GM18861 (cell line): Measurements from ENCODE around the gene KRTAP4-5.
"Not testable (repeated sequence)": the region's sequence is repeated elsewhere in the genome, so short reads cannot be mapped to it uniquely, and the experiment has no call there.

Source experiments
- ATAC-seq: cut with Tn5 transposase; IDR thresholded peaks from one replicate; pipeline ENCODE4 v1.9.1; 2021; ENCODE audit not compliant: unreplicated experiment

Gene KRTAP4-5

DNA sequence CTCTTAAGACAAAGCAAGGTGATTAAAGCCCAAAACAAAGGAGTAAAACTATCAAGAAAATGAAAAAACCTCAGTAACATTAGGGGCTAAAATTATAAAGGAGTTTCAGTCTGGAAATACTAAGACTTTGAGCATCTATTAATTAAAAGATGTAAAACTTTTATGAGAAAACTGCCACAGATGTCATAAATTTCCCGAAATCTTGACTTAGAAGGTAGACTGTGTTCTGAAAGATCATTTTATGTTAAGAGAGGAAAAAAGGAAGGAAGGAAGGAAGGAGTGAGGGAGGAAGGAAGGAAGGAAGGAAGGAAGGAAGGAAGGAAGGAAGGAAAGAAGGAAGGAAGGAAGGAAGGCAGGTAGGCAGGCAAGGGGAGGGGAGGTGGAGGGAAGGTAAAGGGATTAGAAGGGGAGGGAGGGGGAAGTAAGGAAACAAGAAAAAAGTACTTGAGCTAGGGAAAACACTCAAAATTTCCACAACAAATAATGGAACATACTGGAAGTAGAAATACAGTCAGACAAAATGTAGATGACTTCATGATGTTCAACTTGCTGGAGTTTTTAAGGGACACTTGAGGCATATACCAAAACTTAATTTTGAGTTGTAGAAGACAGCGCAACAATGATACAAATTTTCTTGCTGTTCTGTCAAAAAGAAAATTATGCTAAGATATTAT is 2.0 kb downstream of the KRTAP4-5 start:
- no peak for ATAC-seq

DNA sequence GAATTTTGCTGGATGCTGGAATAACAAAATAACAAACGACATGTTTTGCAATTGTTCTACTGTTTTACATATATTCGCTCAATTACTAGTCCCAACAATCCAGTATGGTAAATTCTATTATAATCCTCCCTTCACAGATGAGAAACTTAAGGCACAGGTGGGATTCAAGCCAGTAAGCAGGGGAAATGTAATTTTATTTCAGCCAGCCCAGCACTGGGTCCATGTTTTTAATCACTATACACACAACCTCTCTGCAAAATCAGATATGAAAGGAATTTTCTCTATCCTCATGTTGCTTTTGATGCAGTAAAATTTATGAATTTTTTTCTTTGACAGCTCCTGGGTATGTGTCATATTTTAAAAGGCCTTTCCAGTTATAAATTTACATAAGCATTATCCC is 4.4 kb downstream of the KRTAP4-5 start:
- no peak for ATAC-seq

DNA sequence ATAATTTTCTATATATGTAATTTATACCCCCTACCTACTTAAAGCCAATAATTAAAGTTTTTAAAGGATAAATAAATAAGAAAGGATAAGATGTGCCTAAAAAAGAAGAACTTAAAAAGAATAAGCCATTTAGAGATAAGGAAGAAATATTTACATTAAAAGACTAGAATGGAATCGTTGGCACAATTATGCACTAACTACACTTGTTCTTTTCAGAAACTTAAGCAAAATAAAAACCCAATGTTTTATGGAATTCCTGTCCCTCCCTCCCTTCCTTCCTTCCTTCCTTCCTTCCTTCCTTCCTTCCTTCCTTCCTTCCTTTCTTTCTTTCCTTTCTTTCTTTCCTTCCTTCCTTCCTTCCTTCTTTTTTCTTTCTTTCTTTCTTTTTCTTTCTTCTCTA is 4.8 kb downstream of the KRTAP4-5 start:
- no peak for ATAC-seq

DNA sequence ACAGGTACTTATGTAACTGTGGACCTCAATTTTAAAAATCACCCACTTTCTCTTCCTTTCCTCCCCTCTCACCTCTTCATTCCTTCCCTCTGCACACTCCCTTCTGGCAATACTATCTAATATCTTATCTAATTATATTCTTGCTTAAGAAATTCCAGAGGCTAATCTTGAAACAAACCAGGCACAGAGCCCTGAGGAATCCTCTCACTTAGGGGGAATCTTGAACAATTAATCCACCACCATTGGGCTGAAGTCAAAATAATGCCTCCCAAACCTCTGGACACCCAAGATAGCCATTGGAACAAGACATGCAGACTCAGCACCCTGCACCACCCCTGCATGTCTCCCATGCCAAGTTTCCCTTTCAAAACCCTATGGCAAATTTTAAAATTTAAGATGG is 8.3 kb downstream of the KRTAP4-5 start:
- ATAC-seq, result no peak

DNA sequence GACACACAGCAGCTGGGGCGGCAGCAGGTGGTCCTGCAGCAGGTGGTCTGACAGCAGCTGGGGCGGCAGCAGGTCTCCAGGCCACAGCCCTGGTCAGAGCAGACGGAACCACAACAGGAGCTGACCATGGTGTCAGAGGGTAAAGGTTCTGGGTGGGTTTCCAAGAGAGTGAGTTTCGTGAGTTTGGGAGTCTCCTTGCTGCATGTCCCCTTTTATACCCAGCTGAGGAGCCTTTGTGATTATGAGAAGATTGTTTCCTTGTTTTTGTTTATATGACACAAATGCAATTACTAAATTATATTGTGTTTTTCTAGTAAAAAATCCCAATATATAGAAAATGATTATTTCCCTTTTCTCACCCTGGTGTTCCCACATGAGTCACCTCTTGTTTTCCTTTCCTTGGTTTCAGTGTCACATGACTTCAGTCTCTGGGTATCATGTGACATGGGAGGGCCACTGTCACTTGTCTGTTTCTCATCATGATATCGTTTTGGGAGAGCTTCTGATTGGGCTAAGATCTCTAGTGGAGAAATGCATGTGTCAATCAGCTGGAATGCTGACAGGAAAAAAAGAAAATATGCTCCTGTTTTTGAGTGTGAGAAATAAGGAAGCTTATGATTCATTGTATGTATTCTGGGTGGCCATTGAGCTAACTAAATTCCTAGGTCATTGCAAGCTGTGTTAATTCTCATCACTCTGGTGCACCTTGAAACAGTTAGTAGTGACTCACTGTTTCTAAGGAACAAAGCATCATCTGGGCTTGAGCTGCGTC is 9.1 kb downstream of the KRTAP4-5 start, which contains the start of gene KRTAP4-6:
TSS of gene KRTAP4-6 (minus strand) at position 185 of the 772 bp plus-strand sequence. CDS start at position 128, 57 bp downstream.
- ATAC-seq, result no peak

DNA sequence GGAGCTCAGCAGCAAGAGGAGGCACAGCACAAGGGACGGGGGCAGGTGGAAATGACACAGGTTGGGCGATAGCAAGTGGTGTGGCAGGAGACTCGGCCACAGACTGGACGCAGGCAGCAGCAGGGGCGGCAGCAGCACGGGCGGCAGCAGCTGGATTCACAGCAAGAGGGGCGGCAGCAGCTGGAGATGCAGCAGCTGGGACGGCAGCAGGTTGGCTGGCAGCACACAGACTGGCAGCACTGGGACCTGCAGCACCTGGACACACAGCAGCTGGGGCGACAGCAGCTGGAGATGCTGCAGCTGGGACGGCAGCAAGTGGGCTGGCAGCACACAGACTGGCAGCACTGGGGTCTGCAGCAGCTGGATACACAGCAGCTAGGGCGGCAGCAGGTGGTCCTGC is 9.8 kb downstream of the KRTAP4-5 start:
- ATAC-seq, result not testable (repeated sequence)

DNA sequence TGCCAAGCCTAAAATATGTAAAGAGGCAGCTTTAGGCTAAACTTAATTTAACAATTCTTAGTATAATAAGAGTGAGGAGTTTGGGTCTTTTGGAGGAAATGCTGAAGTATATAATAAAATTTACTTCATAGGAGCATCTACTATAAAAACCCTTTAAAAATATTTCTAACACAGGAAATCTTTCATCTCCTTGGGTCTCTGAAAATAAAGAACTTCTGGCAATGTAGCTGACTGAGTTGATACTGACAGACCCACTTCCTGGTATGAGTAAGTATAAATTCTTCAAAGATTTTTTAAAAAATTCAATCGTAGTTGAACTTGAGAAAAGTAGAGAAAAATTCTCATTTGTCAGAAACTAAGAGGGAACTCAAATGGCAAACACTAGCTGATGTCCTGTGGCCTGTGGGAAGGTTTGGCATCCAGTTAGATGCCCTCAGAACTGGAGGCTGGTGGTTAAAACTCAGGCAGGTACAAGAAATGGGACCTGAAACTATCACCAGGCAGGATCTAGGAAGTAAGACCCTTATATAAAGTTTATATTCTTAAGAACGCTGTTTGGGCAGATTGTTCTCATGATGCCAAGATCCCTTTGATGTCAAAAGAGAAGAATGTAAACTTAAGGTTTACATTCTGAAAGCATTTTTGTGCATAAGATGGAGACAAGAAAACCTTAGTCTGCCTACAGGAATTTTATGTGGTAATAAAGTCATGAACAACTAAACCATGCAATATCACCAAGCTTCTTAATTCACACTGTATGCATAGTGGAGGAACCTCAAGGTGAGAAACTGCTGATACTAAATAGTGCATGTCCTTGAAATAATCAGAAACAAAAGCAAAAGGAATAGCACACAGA is 15.5 kb downstream of the KRTAP4-5 start:
- ATAC-seq, result no peak

DNA sequence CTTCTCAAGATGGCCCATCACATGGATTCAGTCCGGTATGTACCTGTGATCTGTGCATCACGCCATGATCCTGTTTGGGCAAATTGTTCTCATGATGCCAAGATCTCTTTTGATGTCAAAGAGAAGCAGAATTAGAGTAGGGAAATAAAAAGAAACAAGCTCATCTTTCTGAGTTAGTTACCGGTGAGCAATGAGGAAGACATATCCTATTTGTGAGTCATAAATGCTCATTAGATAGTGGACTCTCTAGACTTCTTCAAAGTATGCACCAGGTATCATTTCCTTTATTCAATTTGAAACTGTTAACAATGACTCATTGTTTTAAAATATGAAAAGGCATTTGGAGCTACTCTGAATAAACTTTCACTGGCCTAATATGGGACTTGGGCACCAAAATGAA is 17.6 kb downstream of the KRTAP4-5 start:
- no peak for ATAC-seq

DNA sequence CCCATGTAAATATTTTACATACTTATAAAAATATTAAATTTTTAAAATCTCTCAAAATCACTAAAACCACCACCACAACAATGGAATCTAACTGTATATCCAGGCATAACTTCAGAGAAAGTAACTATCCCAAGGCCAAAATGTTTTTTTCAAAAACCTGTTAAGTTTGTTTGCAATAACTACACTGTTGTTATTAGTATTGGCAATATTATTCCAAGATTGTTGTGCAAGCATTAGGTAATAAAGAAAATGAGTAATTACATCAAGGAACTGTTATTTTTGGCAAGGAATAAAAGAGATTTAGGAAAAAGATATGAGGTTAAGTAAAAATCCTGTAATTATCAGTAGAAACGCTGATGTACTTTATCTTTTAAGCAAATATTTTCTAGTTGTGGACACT is 22.3 kb downstream of the KRTAP4-5 start:
- ATAC-seq, result no peak

DNA sequence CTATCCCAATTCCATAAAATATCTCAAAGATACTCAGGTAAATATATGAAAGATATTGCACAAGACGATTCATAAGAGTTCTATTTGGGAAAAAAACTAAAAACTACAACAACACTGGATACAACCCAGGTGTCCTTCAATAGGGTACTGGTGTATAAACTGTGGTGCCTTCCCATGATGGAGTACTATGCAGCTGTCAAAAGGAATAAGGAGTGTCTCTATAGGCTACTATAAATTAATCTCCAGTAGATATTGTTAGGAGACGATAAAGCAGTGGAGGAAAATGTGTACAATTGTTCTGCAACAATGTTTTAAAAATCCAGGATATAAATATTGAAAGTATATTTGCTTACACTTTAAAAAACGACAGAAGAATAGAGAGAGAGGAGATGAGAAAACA is 23.2 kb downstream of the KRTAP4-5 start:
- ATAC-seq, result no peak

DNA sequence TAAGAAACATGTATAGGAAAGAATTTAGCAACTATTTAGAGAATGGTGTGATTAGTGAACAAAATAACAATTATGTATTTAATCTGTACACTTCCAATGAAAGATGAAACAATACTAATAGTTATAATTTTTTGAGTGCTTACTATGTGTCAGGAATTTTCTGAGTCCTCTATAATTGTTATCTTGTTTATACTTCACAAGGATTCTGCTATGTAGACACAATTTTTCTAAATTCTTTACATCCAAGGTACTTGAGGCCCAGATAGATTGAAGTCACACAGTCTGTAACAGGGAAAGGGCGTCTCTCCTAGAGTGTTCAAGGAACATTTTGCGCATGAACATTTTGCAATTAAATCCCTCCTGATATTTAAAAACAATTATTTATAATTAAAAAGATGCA is 24.6 kb downstream of the KRTAP4-5 start:
- ATAC-seq, result no peak

DNA sequence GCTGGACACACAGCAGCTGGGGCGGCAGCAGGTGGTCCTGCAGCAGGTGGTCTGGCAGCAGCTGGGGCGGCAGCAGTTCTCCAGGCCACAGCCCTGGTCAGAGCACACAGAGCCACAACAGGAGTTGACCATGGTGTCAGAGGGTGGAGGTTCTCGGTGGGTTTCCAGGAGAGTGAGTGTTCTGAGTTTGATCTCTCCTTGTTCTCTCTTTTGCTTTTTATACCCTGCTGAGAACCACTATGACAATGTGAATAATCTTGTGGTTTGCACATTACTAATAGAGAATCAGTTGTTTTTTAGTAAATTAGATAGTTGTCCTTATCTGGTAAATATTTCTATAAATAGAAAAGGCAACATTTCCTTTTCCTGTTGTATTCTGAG is 25.6 kb downstream of the KRTAP4-5 start, which contains the start of gene KRTAP4-12:
TSS of gene KRTAP4-12 (minus strand) at position 192 of the 381 bp plus-strand sequence. CDS start at position 132, 60 bp downstream.
- not testable (repeated sequence) for ATAC-seq

DNA sequence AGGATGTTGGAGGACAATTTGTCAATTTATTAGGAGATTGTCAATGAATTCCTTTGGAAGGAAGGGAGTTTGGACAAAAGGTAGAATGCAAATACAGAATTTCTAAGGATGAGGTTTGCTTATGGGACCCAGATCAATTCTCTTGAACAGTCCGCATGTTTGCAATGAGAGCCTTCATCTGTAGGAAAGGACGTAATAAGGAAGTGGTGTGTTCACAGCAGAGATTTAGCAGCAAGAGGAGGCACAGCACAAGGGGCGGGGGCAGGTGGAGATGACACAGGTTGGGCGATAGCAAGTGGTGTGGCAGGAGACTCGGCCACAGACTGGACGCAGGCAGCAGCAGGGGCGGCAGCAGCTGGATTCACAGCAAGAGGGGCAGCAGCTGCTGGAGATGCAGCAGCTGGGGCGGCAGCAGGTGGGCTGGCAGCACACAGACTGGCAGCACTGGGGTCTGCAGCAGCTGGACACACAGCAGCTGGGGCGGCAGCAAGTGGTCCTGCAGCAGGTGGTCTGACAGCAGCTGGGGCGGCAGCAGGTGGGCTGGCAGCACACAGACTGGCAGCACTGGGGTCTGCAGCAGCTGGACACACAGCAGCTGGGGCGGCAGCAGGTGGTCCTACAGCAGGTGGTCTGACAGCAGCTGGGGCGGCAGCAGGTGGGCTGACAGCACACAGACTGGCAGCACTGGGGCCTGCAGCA is 26.2 kb downstream of the KRTAP4-5 start:
- not testable (repeated sequence) for ATAC-seq

DNA sequence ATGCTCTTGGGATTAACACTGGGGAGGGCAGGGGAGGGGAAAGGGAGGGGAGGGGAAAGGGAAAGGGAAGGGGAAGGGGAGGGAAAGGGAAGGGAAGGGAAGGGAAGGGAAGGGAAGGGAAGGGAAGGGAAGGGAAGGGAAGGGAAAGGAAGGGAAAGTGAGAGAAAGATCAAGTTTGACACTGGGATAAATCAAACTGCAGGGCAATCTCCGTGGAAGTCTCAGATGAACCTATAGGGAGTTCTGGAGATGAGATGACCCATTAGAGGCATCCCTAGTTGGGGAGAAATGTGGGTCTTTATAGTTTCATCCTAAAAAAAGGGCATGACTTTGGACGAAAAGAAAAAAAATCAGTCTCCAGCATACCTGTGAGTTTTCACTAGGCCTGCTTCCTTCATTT is 27.9 kb downstream of the KRTAP4-5 start:
- no peak for ATAC-seq

DNA sequence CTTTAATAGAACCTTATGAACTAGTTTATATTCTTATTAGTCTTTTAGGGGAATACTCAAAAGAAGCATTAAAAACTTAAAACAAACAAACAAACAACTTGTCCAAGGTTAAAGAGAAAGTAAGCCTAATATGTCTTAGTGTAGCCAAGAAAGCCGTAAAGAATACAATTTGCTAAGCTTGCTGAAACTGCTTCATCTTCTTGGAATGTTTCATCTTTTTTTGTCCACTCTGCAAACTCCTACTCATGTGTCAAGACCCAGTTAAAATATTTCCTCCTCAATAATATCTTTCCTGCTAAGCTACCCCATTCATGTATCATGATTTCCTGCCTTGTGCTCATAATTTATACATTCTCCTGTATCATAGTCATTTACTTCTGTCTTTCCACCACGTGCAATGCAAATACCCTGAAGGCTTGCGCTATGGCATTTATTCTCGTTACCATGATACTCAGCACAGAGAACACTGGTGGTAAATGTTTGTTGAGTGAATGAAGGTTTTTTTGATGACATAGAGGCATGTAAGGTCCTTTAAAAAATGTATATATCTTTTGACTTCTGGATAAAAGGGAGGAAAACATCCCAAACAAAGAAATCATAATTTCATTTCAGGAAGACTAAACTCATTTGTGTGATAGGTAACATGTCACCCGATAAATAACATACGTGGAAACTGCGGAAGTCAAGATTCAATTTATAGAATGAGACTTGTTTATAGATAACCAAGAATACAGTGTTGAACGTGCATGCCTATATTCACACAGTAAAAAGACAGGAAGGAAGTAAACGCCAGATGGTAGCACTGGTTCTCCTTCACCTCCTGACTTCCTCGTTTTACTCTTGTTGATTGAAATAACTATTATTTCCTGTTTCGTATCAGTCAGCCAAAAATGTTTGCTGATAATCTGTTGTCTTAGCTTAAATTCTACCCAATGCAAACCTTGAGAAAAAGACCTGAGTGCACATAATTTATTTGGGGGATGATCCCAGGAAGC is 29.6 kb downstream of the KRTAP4-5 start:
- ATAC-seq, result not testable (repeated sequence)

DNA sequence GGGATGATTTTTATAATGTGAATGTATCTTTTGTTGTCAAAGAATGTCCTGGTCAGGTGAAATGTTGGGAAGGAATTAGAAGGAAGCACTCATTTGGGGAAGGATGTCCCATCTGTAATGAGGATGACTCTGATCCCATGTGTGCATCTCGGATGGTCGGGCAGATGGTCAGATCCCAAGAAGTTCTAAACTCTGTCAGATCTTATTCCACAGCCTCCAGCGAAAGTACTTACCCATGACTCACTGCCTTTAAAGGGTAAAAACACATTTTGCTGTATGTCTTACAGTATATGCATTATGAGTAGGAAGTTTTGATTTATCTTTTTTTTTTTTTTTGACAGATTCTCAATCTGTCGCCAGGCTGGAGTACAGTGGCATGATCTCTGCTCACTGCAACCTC is 30.9 kb downstream of the KRTAP4-5 start:
- no peak for ATAC-seq

DNA sequence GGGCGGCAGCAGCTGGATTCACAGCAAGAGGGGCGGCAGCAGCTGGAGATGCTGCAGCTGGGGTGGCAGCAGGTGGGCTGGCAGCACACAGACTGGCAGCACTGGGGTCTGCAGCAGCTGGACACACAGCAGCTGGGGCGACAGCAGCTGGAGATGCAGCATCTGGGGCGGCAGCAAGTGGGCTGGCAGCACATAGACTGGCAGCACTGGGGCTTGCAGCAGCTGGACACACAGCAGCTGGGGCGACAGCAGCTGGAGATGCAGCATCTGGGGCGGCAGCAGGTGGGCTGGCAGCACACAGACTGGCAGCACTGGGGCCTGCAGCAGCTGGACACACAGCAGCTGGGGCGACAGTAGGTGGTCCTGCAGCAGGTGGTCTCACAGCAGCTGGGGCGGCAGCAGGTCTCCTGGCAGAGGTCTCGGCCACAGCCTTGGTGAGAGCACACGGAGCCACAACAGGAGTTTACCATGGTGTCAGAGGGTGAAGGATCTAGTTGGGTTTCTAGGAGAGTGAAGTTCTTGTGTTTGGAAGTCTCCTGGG is 31.7 kb downstream of the KRTAP4-5 start, which contains the start of gene KRTAP4-11:
TSS of gene KRTAP4-11 (minus strand) at position 528 of the 541 bp plus-strand sequence. CDS start at position 470, 58 bp downstream.
- not testable (repeated sequence) for ATAC-seq

DNA sequence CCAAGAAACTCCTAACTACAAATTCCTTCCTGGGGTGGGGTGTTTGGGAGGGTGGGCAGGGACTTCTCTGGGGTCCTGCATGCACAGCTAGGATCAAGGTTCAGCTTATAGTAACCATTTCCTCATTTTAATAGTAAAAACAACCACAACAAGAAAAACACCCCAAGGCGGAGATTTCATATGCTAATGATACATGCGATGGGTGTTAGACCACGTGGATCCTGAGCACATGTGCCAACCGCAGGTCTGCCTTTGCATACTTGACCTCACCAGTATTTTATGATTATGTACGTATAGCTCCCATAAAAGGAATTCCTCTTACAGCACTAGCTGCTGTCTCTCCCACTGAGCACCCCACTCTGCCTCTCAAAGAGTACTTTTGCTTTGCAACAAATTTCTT is 33.3 kb downstream of the KRTAP4-5 start:
- ATAC-seq, result no peak
